NCI-H526 (cell line): ENCODE results near the gene GRK1.

ENCODE experiments used
- DNase-seq, 2 experiments: peaks; one replicate each; lab custom pipeline; 2025; lab: John Stamatoyannopoulos, UW

The GRK1 gene

DNA sequence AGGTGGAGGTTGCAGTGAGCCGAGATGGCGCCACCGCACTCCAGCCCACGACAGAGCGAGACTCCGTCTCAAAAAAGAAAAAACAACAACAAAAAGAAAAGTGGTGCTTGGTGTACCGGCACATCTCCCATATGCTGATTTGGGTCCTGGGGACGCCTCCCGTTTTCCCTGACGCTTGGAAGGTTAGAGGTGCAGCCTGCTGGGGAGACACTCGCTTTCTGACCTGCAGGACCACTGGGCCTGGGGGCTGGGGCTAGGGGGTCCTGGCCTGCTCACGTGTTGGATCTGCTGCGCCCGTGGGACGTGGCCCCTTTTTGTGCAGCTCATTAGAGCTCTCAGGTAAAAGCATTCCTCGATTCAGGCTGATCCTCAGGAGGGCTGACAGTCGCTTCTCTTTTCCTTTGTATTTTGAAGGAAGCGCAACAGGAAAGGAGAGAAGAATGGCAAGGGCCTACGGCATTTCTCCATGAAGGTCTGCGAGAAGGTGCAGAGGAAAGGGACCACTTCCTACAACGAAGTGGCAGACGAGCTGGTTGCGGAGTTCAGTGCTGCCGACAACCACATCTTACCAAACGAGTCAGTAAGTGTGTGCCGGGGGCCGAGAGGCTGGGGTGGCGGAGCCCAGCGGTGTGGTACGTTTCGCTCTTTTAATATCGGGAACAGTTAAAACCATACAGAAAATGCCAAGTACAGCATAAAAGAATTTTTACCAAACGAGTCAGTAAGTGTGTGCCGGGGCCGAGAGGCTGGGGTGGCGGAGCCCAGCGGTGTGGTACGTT lies 34.1 kb upstream of the GRK1 start:
- no peak for DNase-seq

DNA sequence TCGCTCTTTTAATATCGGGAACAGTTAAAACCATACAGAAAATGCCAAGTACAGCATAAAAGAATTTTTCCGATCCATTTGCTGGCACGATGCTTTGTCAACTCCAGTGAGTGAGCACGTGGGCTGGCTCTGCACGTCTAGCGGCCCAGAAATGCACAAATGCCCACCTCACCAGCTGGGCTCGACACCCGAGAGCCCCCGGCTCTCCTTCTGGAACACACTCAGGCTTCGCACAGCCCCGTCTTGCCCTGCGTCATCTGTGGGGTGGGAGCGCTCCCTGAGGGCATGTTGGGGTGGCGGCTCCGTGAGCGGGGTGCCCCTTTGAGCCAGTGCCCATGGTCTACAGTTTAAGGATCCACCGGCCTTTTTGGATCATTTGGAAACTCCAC lies 33.5 kb upstream of the GRK1 start:
- DNase-seq = no peak

DNA sequence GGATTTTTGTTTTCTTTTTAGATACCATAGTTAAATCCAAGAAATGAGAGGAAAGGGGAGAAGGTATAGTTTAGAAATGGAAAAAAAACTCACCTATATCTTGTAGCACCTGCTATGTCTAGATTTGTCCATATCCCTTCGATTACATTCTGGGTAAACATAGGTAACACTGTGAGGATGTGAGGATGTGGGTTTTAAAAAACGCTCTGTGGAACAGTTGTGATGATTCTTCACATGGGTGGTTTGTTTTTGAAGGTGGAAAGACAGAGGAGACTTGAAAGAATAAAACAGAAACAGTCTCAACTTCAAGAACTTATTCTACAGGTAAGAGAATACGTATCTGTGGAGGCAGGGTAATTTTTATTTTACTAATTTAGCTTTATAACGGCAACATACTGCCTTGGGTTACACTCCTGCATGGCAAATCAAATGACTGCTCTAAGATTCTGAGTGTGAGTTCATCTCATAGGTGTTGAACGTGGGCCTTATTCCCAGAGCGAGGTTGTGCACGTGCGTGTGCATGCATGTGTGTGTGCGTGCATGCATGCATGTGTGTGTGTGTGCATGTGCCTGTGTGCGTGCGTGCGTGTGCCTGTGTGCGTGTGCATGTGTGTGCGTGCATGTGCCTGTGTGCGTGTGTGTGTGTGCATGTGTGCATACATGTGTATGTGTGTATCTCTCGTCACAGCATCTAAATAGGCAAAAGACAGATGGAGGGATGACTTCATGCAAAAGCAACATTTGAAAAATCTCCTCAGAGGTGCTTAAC lies 32.6 kb upstream of the GRK1 start:
- DNase-seq = no peak

DNA sequence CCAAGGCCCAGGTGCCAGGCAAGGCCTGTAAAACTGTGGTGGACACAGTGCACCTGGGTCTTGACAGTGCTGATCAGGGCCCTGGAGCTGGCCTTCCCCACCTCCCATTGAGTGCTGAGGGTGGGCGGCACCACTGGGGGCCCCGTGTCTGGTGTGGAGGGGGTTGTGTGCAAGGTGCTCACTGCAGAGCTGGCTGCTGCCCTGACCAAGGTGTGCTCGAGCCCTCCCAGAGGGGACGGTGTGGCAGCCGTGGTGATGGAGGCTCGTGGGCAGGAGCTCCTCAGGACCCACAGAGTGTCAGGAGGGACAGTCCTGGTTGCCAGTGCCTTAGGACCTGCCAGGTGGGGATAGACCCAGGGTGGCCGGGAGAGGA lies 32.0 kb upstream of the GRK1 start:
- no peak for DNase-seq

DNA sequence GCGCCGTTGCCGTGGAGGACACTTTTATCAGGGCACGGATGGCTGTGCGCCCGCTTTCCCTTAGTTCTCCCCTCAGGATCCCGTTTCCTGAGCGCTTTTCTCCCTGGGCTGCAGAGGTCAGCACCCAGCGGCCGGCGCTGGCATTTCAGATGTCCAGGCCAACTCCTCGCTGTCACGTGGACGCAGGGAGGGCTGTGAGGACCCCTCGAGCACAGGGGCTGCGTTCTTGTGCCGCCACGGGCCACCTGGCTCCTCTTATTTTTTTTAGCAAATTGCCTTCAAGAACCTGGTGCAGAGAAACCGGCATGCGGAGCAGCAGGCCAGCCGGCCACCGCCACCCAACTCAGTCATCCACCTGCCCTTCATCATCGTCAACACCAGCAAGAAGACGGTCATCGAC lies 31.3 kb upstream of the GRK1 start:
- DNase-seq = no peak

DNA sequence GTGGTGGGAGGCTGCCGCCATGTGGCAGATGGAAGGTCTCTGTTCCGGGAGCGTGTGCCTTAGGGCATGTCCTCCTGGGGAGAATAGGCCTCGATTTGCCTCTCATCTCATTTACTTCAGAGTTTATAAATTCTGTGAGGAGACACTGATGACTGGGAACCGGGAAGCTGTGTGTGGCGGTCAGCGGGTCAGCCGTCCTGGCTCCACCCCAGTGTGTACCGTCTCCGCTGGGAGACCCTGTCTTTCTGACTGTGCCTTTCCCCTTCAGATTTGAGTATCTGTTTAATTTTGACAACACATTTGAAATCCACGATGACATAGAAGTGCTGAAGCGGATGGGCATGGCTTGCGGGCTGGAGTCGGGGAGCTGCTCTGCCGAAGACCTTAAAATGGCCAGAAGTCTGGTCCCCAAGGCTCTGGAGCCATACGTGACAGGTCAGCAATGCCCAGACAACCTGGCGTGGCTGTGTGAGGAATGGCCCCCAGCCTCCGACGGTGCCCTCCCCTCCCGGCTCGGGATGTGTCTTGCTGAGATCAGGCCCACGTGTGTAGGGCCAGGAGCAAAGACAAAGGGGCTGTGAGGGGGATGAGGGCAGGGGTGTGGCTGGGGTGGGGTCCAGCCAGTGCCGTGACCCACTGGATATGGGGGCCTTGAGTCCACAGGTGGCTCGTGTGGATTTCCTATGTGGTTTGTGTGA lies 30.6 kb upstream of the GRK1 start:
- no peak for DNase-seq

DNA sequence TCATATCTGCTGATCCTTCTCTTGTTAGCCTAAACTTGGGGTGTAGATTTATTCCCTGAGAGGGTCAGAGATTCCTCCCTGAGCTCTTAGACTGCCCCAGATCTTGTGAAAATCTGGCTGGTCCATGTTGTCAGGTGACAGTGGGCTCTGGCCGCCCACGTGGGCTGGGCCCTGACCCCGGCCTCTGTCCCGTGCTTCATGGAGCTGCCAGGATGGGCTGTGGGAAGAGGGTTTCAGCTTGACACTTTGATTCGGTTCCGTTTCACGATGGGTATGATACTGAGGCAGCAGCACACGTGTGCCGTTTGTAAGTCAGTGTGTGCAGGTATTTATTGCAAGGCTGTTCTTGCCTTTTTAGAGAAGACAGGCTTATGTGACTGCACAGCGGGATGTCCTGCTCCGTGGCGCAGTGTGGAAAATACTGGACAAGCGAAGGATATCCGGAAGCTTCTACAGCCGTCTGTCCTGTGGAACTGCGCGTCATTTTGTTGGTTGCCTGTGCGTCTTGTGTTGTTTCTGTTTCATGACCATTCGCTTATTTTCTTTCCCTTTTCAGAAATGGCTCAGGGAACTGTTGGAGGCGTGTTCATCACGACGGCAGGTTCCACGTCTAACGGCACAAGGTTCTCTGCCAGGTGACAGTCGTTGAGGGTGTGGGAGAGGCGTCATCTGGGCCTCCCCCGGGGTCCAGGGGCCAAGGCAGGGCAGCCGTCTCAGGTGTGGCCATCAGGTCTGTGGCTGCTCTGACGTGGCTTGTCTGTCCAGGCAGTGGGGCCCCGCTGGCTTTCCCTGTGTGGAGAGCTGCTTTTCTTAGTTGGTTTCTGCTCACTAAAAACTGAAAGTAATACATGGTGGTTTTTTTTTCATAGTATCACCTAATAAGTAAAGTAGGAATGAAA lies 29.5 kb upstream of the GRK1 start:
- DNase-seq = no peak

DNA sequence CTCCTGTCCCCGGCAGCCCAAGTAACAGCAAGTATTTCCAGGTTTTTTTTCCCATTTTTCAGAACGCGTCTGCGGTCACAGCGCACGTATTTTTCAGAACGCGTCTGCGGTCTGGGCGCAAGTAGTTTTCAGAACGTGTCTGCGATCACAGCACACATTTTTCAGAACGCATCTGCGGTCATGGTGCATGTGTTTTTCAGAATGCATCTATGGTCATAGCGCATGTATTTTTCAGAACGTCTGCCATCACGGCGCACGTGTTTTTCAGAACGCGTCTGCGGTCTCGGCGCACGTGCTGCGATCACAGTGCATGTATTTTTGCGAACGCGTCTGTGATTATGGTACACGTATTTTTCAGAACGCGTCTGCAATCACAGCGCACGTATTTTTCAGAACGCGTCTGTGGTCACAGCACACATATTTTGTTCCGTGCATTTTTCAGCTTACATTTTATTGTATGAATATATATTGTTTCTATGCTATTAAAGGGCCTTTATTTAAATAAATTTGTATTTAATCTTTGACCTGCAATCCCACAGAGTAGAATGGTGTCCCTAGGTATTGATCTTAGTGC lies 28.8 kb upstream of the GRK1 start:
- no peak for DNase-seq

DNA sequence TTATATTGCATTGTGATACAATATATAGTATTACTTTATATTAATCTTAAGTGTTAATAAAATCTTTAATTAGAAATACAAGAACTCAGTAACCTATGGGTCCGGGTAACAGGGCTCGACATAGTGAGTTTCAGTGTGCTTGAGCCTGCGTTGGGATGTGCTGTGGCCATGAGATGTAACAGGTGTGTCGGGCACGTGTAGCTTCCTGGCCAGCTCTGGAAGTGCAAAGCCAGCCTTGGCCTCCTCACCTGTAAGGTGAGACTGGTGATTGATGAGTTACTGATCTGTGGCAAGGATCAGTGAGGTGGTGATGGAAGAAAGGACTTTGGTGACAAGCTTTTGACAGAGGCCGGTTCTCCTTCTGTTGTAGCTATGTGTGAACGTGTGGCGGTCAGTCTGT lies 28.2 kb upstream of the GRK1 start:
- no peak for DNase-seq

DNA sequence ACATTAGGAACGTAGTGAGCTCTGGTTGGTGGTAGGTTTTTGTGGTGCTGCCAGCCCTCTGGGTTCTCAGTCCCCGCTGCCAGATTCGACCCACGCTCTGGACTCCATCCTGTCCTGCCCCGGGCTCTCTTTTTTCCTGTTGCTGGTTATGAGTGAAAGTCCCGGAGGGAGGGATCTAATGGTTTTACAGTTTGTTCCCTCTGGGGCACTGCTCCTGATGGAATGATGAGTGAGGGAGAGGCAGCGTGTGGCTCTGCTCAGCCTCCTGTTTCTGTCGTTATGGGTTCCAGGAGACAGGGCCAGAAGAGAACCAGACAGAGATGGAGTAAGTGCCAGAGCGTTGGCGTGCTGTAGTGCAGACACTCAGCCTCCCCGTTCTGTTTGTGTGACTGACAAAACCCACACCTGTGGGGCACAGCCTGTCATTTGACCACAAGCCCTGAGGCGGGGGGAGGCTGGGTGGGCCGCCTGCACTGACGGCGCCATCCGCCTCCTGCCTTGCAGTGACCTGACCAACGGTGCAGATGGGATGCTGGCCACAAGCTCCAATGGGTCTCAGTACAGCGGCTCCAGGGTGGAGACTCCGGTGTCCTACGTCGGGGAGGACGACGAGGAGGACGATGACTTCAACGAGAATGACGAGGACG lies 27.3 kb upstream of the GRK1 start:
- DNase-seq = no peak

DNA sequence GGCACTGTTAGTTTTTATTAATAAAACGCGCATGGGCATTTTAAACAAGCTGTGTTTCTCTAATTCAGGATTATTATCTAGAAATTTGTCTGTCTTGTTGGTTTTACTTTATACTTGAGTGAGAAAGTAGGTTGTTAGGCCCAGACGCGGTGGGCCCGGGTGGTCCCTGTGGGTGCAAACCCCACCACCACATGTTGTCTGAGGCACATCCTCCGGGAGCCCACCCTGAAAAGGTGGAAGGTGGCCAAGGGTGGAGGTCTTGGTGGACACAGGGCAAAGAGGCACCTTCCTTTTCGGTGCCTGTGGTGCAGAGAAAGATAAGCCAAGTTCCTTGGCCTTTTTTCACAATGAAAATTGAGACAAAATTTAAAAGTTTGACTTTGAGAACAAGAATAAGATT lies 25.6 kb upstream of the GRK1 start:
- no peak for DNase-seq

DNA sequence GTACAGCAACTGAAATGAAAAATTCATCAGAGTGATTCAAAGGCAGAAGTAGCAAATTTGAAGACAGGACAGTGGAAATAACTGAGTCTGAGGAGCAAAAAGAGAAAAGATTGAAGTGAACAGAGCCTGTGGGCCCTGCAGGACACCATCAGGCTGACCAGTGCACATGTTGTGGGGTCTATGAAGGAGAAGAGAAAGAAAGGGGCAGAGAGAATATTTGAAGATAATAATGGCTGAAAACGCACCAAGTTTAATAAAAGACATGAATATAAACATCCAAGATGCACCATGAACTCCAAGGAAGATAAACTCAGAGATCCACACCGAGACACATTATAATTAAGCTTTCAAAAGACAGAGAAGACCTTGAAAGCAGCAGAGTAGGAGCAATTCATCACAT lies 24.5 kb upstream of the GRK1 start:
- DNase-seq = no peak

DNA sequence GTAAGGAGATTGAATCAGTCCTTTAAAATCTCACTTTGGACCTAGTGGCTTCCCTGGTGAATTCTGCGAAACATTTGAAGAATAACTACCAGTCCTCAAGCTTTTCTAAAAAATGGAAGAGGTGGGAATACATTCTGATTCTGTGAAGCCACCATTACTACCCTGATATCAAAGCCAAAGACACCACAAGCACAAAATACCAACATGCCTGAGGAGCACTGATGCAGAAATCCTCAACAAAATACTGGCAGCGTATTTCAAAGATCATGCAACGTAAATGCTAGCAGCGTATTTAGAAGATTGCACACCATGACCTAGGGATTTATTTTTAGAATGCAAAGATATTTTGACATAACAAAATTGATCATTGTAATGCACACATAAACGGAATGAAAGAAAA lies 23.4 kb upstream of the GRK1 start:
- no peak for DNase-seq

DNA sequence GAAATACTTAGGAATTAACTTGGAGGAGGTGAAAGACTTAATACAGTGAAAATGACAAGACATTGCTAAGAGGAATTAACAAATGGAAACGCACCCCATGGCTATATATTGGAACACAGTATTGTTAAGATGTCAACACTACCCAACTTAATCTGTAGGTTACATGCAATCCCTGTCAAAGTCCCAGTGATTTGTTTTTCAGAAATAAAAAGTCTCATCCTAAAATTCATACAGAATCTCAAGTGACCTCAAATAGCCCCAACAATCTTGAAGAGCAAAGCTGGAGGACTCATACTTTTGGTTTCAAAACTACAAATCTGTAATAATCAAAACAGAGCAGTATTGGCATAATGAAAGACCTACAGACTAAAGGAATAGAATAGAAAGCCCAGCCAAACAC lies 22.2 kb upstream of the GRK1 start:
- no peak for DNase-seq

DNA sequence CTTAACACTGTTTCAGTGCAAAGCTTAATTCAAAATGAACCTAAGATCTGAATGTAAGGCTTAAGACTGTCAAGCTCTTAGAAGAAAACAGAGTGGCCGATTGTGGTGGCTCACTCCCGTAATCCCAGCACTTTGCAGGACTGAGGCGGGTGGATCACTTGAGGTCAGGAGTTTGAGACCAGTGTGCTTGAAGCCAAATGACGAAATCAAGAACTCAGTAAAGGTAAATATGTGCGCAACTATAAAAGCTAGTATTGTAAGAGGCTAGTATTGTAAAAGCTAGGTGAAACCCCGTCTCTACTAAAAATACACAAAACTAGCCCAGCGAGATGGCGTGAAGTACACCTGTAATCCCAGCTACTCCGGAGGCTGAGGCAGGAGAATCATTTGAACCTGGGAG lies 21.7 kb upstream of the GRK1 start:
- no peak for DNase-seq

DNA sequence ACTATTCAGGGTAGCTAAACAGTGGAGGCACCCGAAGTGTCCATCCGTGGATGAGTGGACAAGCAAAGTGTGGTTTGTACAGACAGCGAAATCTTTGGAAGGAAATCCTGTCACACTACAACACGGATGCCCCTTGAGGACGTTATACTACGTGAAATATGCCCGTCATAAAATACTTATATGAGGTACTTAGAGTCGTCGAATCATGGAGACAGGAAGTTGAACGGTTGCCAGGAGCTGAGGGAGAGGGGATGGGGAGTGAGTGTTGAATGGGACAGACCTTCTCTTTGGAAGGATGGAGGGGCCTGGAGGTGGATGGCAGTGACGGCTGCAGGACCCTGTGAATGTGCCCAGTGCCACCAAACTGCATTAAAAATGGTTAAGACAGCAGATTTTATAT lies 20.6 kb upstream of the GRK1 start:
- no peak for DNase-seq

DNA sequence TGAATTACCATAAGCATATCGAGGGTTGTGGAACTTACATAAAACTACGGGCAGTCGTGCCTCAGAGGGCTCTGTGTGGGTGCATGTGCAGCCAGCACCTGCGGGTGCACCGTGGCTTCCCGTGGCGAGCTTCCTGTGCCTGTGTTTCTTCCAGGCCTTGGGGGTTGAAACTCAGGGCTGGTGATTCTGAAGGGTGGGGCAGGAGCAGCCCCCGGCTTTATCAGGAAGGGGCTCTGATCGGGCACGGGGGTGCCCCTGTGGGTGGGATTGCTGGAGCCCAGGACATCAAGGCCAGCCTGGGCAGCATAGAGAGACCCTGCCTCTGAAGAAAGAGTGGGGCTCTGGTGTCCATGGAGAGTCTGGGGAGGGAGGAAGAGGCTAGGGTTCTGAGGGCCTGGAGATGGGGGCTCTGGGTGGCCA lies 20.1 kb upstream of the GRK1 start:
- no peak for DNase-seq

DNA sequence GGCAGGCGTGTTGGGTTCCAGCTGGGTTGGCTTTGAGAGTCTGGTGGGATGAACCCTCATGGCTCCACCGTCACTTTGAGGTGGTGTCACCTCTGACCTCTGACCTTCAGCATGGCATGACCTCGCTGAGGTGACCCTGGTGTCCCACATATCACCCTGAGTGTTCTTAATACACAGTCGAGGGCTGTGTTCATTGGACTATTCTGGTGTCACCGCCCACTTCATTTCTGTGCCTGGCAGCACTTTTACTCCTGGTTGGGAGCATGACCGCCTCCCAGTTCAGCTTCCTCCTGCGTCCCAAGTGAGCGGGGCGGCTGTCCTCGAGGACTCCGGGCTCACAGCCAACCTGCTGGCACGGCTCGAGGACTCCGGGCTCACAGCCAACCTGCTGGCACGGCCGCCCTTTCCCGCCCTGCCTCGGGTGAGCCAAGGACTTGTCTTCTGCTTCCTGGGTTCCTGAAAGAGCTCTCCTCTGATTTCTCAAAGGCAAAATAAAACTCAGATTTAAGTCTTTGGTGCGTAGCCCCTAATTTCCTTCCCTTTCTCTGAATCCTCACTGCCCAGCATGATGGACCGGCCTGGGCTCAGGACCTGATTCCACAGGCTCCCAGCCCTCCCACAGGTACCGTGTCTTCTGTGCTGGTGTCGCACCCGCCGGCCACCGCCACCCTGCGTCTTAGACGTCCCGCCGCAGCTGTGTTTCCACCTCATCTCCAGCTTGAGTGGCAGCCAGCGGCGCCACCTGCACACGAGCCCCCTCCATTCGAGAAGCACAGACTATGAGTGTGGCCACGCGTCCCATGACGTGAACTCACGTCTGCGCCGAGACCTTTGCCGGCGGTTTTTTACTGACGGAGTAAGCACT lies 19.4 kb upstream of the GRK1 start:
- no peak for DNase-seq

DNA sequence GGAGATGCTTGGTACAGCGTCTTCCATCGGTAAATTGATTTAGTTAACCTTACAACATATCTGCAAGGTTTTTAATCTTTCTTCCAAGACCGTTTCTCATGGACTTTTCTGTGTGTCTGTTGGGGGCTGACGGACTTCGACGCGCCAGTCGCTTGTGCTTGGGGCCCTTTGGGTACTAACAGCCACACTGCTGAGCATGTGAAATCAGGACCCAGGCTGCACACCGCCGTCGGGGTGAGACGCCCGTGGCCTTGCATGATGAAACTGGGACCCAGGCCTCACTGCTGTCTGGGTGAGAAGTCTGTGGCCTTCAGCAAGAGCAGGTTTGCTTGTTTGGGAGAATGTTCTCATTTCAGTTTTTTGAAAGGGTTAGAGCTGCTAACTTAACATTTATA lies 18.8 kb upstream of the GRK1 start:
- no peak for DNase-seq

DNA sequence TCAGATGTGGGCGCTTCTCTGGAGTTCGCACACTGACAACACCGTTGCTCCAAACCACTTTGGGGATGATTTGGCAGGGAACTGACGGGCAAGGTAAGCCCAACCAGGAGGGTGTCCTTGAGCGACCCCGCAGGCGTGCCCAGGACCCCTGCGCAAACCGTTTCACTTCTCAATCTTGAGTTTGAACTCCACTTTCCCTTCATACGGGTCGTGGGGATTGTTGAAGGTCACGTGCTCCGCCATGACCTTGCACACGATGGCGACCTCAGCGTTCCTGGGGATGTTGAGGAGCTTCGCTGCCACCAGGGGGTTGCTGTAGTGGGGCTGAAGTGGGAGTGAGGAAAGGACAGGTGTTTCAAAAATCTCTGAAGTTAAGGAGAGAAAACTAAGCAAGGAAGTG lies 17.8 kb upstream of the GRK1 start:
- no peak for DNase-seq
